ENCODE results near the gene ANKRA2. TPM values are rescaled to one million over a fixed set of nuclear protein-coding genes. Genes with fewer than 3 reads are reported as not detected.

The ANKRA2 gene
- total and polyA plus RNA-seq, 9 of the 15 experiments (the other 6 are each of a cell fraction or from before 2014, with no cell fraction given) = 7.9 to 28.7 (median 12.8) TPM

DNA sequence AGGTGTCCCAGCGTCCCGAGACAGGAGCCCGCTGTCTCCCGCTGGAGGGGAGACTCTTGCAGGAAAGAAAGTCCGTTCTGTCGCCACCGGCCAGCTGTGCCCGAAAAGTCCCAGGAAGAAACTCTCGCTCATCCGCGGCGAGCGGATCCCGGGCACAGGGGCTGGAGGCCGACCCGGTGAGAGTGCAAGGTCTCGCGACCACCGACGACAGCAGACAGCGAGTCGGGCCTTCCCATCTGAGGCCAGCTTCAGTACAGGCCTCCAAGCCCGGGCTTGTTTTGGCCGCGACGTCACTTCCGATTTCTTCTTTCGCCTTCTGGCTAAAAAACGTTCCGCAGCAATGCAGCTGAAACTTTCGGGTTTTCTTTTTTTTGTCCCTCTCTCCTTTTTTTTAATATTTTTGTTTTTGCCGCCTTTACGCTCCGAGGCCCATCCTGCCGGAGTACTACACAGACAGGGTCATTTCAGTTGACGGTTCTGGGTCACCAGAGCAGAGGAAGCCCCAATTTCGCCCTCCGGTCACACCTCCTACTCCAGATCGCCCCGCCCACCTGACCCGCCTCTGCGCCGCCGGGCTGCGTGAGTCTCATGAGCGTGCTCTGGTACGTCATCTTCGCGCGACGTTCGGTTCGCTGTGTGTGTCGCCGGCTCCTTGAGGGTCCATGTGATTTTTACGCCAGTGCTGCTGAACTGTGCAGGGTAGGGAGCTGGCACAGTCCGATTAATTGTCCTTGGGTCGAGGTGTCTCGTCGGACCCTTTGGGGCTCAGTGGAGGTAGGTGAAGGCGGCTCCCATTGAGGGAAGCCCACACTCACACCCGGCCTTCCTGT is at the start of gene ANKRA2, which contains the start of gene UTP15 (continued):
- TF ChIP-seq E2F4 (CRISPR knock-in tag; IDR thresholded peaks at IDR 0.05; ENCODE audit: low read depth) (no peak), CBX3 (IDR thresholded peaks at IDR 0.05; ENCODE audit: borderline replicate concordance in 1 of 2, low read length in 2 of 2) (0 out of 3 replicates have a peak, but pooled peaks of 1 of the 2 experiments have one; percentile 24), ETS1 (conservative IDR thresholded peaks at IDR 0.05; ENCODE audit: control insufficient read depth, low read depth, low read length) (peak; percentile 84), ZBTB7A (IDR thresholded peaks at IDR 0.05; ENCODE audit: borderline replicate concordance, control insufficient read depth, low read depth, low read length) (peak; percentile 39; the same call in 1 of the 2 replicates), MYC (IDR thresholded peaks at IDR 0.05; ENCODE audit: low read depth, low read length) (peak; percentile 96), MYC (CRISPR knock-in tag; IDR thresholded peaks at IDR 0.05; ENCODE audit: borderline replicate concordance, low read depth) (no peak), MAFK (IDR thresholded peaks at IDR 0.05; ENCODE audit: low read length) (no peak), SMAD2 (IDR thresholded peaks at IDR 0.05; ENCODE audit: low read depth, low read length) (no peak), ZNF644 (tag; IDR thresholded peaks at IDR 0.05; ENCODE audit: low read depth) (no peak), NR2C2 (CRISPR knock-in tag; IDR thresholded peaks at IDR 0.05) (no peak), NR2C2 (tag; IDR thresholded peaks at IDR 0.05) (peak; percentile 86), TBP (optimal IDR thresholded peaks at IDR 0.05; ENCODE audit: low read depth, low read length) (peak; percentile 41), MEIS2 (IDR thresholded peaks at IDR 0.05; ENCODE audit: partially characterized antibody) (peak; percentile 28)
- TF ChIP-seq, protein P1, sequence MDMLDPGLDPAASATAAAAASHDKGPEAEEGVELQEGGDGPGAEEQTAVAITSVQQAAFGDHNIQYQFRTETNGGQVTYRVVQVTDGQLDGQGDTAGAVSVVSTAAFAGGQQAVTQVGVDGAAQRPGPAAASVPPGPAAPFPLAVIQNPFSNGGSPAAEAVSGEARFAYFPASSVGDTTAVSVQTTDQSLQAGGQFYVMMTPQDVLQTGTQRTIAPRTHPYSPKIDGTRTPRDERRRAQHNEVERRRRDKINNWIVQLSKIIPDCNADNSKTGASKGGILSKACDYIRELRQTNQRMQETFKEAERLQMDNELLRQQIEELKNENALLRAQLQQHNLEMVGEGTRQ (CRISPR knock-in tag; IDR thresholded peaks at IDR 0.05) = peak; percentile 67
